ENCODE data around the gene ABCC4.

- TF ChIP-seq POLR2AphosphoS5 (IDR thresholded peaks at IDR 0.05; ENCODE audit: borderline replicate concordance, low read depth, low read length) (no peak), EZH2 (IDR thresholded peaks at IDR 0.05) (no peak), FOXP2 (optimal IDR thresholded peaks at IDR 0.05; ENCODE audit: control extremely low read depth, extremely low read length, insufficient read depth) (no peak)
These were observed 63.9 kb downstream of the ABCC4 start for GRCh38 chr13:95237310-95237870.

All from SK-N-MC (cell line).